Mesenchymal stem cell (in vitro differentiated cells and primary cell): ENCODE measurements around the gene FOXP1.
A peak's percentile ranks its signal among the peaks of the same experiment; 100 is the strongest.

Source experiments
- DNase-seq: peaks from one replicate; pipeline ENCODE4 v3.0.0-alpha.2; 2013
- H2AFZ ChIP-seq: one replicate; pipeline ENCODE4 v1.6.1; 2013; ENCODE audit warnings: low read depth, mild to moderate bottlenecking, control low read depth, inconsistent platforms, low read length, moderate library complexity
- H2AK5ac ChIP-seq: 2 replicates; pipeline ENCODE4 v1.6.1; 2013; ENCODE audit warnings: low read length, moderate library complexity, mild to moderate bottlenecking, inconsistent platforms; ENCODE audit not compliant: severe bottlenecking
- H2BK120ac ChIP-seq: one replicate; pipeline ENCODE4 v1.6.1; 2013; ENCODE audit warnings: low read depth, mild to moderate bottlenecking, inconsistent platforms, low read length, moderate library complexity
- H2BK12ac ChIP-seq, 2 experiments: one replicate each; pipeline ENCODE4 v1.6.1; 2013; ENCODE audit warnings: inconsistent platforms in 2 of 2, low read length in 2 of 2, mild to moderate bottlenecking in 2 of 2, moderate library complexity in 2 of 2, control low read depth in 1 of 2
- H2BK15ac ChIP-seq: one replicate; pipeline ENCODE4 v1.6.1; 2013; ENCODE audit warnings: mild to moderate bottlenecking, low read depth, inconsistent platforms; ENCODE audit not compliant: poor library complexity, severe bottlenecking
- H2BK5ac ChIP-seq: 2 replicates; pipeline ENCODE4 v1.6.1; 2013; ENCODE audit warnings: low read depth, mild to moderate bottlenecking, low read length, control low read depth, inconsistent platforms; ENCODE audit not compliant: poor library complexity, severe bottlenecking
- H3K14ac ChIP-seq, 2 experiments: one replicate each; pipeline ENCODE4 v1.6.1; 2013; ENCODE audit warnings: inconsistent platforms in 2 of 2, low read length in 2 of 2, control low read depth in 1 of 2, mild to moderate bottlenecking in 1 of 2, moderate library complexity in 1 of 2
- H3K18ac ChIP-seq, 2 experiments: one replicate each; pipeline ENCODE4 v1.6.1; 2013; ENCODE audit warnings: inconsistent platforms in 2 of 2, low read length in 2 of 2, control low read depth in 1 of 2, low read depth in 1 of 2, mild to moderate bottlenecking in 1 of 2
- H3K23ac ChIP-seq, 2 experiments: one replicate each; pipeline ENCODE4 v1.6.1; 2013; ENCODE audit warnings: inconsistent platforms in 2 of 2, low read length in 2 of 2, mild to moderate bottlenecking in 2 of 2, moderate library complexity in 2 of 2, control low read depth in 1 of 2
- H3K27ac ChIP-seq: 2 replicates; pipeline ENCODE4 v1.5.1; 2013; ENCODE audit warnings: mild to moderate bottlenecking, moderate library complexity, low read length, control low read depth, inconsistent platforms; ENCODE audit not compliant: poor library complexity, severe bottlenecking
- H3K27me3 ChIP-seq, 2 experiments: 2 replicates each; pipeline versions ENCODE4 v1.6.1 to v1.7.0; 2013; ENCODE audit warnings: low read length in 2 of 2, mild to moderate bottlenecking in 2 of 2, moderate library complexity in 2 of 2, control low read depth in 1 of 2, inconsistent platforms in 1 of 2; ENCODE audit not compliant: control insufficient read depth in 1 of 2, insufficient read depth in 1 of 2
- H3K36me3 ChIP-seq, 2 experiments: 2 replicates each; pipeline versions ENCODE4 v1.6.1 to v1.7.0; 2013; ENCODE audit warnings: low read length in 2 of 2, control low read depth in 1 of 2, inconsistent platforms in 1 of 2, low read depth in 1 of 2, mild to moderate bottlenecking in 1 of 2; ENCODE audit not compliant: insufficient read depth in 2 of 2, control insufficient read depth in 1 of 2
- H3K4ac ChIP-seq, 2 experiments: one replicate each; pipeline ENCODE4 v1.6.1; 2013; ENCODE audit warnings: inconsistent platforms in 2 of 2, low read length in 2 of 2, mild to moderate bottlenecking in 2 of 2, moderate library complexity in 2 of 2, control low read depth in 1 of 2, low read depth in 1 of 2
- H3K4me1 ChIP-seq: 2 replicates; pipeline ENCODE4 v1.6.1; 2013; ENCODE audit warnings: low read depth, low read length, control low read depth; ENCODE audit not compliant: control insufficient read depth, insufficient read depth
- H3K4me2 ChIP-seq: 2 replicates; pipeline ENCODE4 v1.6.1; 2013; ENCODE audit warnings: low read length, mild to moderate bottlenecking, inconsistent platforms; ENCODE audit not compliant: poor library complexity, severe bottlenecking
- H3K4me3 ChIP-seq, 2 experiments: 2 replicates each; pipeline versions ENCODE4 v1.5.1 to v1.7.0; 2013; ENCODE audit warnings: low read length in 2 of 2, mild to moderate bottlenecking in 2 of 2, control low read depth in 1 of 2, low read depth in 1 of 2; ENCODE audit not compliant: insufficient read depth in 1 of 2
- H3K79me1 ChIP-seq: replicated peaks from 2 replicates; pipeline ENCODE4 v1.6.1; 2013; ENCODE audit warnings: mild to moderate bottlenecking, control low read depth, low read length, inconsistent platforms; ENCODE audit not compliant: poor library complexity, severe bottlenecking
- H3K9ac ChIP-seq: 2 replicates; pipeline ENCODE4 v1.7.0; 2013; ENCODE audit warnings: mild to moderate bottlenecking, low read length, moderate library complexity
- H3K9me3 ChIP-seq: 2 replicates; pipeline ENCODE4 v1.7.0; 2013; ENCODE audit warnings: mild to moderate bottlenecking, low read length; ENCODE audit not compliant: control insufficient read depth
- H4K8ac ChIP-seq: one replicate; pipeline ENCODE4 v1.6.1; 2013; ENCODE audit warnings: inconsistent platforms, mild to moderate bottlenecking, low read length, moderate library complexity
- H4K91ac ChIP-seq: one replicate; pipeline ENCODE4 v1.6.1; 2013; ENCODE audit warnings: mild to moderate bottlenecking, low read length, inconsistent platforms
- WGBS: methylation state at CpG from one replicate; pipeline ENCODE4 v1.1.7; 2013; ENCODE audit warnings: mixed read lengths; 5-methylcytosine and 5-hydroxymethylcytosine counted together

The FOXP1 gene

DNA sequence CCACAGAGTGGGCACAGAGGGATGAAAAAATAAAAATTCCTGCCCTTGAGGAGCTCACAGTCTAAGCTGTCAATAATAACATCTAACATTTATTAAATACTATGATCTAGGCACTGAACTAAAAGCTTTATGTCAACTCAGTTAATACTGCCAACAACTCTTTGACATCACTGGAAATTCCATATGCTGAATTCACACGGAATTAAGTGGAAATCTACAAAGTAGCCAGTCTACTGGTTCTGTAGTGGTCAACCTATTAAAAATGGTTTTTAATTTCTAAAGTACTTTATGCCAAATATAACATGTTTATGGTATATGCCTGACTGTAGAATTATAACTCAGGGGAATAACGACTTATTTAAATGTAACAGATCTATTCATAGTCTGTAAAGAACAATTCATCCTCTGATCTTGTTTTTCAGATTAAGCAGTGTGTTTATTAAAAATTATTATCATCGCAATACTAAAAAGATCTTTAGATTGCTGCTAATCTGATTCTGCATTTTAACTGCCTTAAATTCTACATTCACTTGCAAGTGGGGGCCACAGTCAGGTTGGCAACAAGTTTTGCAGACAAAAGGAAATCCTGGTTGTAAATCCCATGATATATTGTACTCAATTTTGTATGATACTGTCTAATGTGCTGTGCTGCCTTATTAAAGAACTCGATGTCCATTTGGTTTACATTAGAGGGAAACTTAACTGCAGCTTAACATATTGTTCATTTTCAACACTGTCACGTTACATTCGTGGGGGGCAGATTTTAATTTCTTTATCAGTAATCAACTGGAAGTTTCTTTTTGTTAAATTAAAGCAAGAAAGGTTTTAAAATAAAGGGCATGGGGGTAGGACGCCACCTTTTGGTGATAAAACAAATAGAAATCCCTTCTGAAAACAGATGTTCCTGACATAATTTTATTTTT lies 2.6 kb upstream of the FOXP1 start:
- no CpG with 5 or more reads among the region's 7 CpGs for WGBS
- no peak overlapping the region for H3K4me2 ChIP-seq
- peak overlapping the region; percentile 77 for H3K9ac ChIP-seq
- H3K9me3 ChIP-seq = no peaks in the 10 kb centered on the region
- no peak overlapping the region for H2BK5ac ChIP-seq
- H2AK5ac ChIP-seq = no peak overlapping the region
- no peak overlapping the region for H3K4me3 ChIP-seq
- no peak overlapping the region for H4K91ac ChIP-seq
- no peak overlapping the region for H3K14ac ChIP-seq
- H3K79me1 ChIP-seq = peaks cover 3% of the 10 kb centered on the region
- H4K8ac ChIP-seq = no peak overlapping the region
- H3K18ac ChIP-seq = no peak overlapping the region
- H3K4me1 ChIP-seq = peaks cover 3% of the 10 kb centered on the region
- no peak overlapping the region for H2AFZ ChIP-seq
- H3K4ac ChIP-seq = no peak overlapping the region
- peak; percentile 57 for DNase-seq
- H3K36me3 ChIP-seq = no peaks in the 10 kb centered on the region
- H2BK12ac ChIP-seq = no peak overlapping the region
- H3K27ac ChIP-seq = peak overlapping the region; percentile 61
- no peak overlapping the region for H2BK120ac ChIP-seq
- H2BK15ac ChIP-seq = no peak overlapping the region
- no peaks in the 10 kb centered on the region for H3K27me3 ChIP-seq
- H3K23ac ChIP-seq = no peak overlapping the region

DNA sequence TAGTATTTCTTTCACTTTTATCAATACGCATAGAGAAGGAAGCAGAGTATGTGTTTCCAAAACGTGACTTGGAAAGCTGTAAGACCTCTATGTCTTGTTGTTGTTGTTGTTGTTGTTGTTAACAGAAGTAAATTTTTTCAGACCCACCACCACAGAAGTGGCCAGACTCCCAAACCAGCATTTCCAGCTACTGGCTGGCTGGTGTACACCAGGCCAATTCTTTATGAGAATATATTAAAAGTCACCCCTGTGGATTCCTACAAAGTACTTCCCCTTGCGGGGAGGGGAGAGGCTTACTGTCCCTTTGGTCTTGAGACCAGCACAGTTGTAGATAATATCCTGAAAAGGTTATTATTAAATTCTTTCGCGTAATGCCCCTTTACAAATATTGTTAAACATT lies 1.6 kb upstream of the FOXP1 start:
- Histone ChIP-seq H3K14ac (no peak overlapping the region), H3K27me3 (no peaks in the 10 kb centered on the region), H3K23ac (no peak overlapping the region), H2BK5ac (no peak overlapping the region), H3K4me2 (peak overlapping the region; percentile 56), H3K4me1 (peaks cover 3% of the 10 kb centered on the region), H4K8ac (no peak overlapping the region), H2BK15ac (no peak overlapping the region), H3K18ac (no peak overlapping the region), H3K9ac (peak overlapping the region; percentile 77), H4K91ac (no peak overlapping the region), H3K9me3 (no peaks in the 10 kb centered on the region), H2BK12ac (no peak overlapping the region), H2BK120ac (no peak overlapping the region), H3K4me3 (peak overlapping the region in 1 of 2 experiments; percentile 81), H3K4ac (no peak overlapping the region), H3K36me3 (no peaks in the 10 kb centered on the region), H2AK5ac (no peak overlapping the region), H3K79me1 (peaks cover 3% of the 10 kb centered on the region), H3K27ac (peak overlapping the region; percentile 71), H2AFZ (no peak overlapping the region)
- WGBS = 53% methylated on average over 3 of the region's 5 CpGs
- no peak for DNase-seq

DNA sequence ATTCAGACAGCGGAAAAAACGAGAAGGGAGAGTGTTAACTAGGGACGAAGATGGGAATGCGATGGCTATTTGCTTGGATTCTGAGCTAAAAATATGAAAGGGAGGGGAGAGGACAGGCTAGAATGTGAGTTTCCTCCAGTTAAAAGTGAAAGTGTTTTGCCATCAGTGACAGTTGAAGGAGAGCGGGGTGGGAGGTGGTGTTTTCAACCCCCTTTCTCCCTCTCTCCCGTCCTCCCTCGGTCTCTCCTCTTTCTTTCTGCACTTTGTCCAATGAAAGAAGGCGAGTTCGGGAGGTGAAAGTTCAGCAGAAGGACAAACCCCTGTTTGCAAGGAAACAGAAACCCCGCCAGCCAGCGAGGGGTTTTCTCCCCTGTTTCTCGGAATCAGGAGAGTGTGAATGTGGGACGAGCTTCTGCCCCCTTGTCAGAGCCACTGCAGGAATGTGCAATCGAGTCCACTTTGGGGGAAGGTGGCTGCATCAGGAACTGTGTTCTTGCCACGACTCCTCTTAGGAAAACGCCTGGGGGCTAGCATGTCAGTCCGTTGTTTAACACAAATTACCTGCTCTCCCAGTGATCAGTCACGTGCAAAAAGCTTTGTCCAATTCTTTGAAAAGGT lies 975 bp upstream of the FOXP1 start:
- Histone ChIP-seq H3K4me2 (peak overlapping the region; percentile 74), H4K8ac (peak overlapping the region; percentile 35), H2BK15ac (no peak overlapping the region), H2BK12ac (no peak overlapping the region), H3K9ac (peak overlapping the region; percentile 77), H3K14ac (no peak overlapping the region), H2BK5ac (peak overlapping the region; percentile 81), H3K27me3 (no peaks in the 10 kb centered on the region), H2AFZ (peak overlapping the region; percentile 54), H3K18ac (no peak overlapping the region), H3K36me3 (no peaks in the 10 kb centered on the region), H3K4ac (no peak overlapping the region), H3K23ac (no peak overlapping the region), H4K91ac (no peak overlapping the region), H3K79me1 (peaks cover 3% of the 10 kb centered on the region), H2BK120ac (no peak overlapping the region), H3K27ac (peak overlapping the region; percentile 99), H2AK5ac (no peak overlapping the region), H3K4me3 (peak overlapping the region; percentile 63 to 81), H3K4me1 (peaks cover 3% of the 10 kb centered on the region), H3K9me3 (no peaks in the 10 kb centered on the region)
- WGBS = 5% methylated on average over 15 of the region's 18 CpGs
- peak; percentile 62 for DNase-seq
